Brain pericyte (primary cell): ENCODE data around the gene NAA10.

ENCODE experiments used
- DNase-seq: peaks from one replicate; pipeline ENCODE4 v3.0.0-alpha.2; 2012; ENCODE audit warnings: low read depth, low spot score

NAA10 gene

GRCh38 chrX:153909024-153909979, 25.5 kb downstream of the NAA10 start:
- DNase-seq: no peak

DNA sequence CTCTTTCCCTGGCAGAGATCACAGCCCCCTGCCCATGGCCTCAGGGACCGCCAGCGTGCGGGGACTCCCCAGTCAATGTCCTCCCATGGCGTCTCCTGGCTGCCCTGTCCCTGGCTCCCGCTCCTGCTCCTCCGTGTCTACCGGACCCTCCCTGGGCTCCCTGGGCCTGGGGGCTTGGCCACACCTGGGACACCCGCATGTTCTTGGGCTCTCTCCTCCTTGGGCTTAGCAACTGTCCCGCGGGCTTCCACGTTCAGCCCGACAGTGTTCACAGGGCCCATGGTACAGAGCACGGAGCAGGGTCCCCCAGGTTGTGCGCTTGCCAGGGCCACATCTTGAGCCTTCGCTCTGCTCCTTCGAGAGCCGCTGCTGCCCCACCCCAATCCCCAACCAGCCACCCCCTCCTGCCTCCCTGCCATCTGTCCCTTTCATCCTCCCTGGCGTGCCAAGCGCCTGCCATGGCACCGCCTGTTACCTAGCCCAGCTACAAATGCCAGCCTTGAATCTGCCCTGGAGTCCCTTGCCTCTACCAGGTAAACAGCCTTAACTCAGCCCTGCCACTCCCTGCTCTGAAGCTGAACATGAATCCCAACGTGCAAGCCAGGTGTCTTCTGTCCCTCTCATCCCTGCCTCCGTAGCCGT, 26.5 kb downstream of the NAA10 start:
- no peak for DNase-seq

DNA sequence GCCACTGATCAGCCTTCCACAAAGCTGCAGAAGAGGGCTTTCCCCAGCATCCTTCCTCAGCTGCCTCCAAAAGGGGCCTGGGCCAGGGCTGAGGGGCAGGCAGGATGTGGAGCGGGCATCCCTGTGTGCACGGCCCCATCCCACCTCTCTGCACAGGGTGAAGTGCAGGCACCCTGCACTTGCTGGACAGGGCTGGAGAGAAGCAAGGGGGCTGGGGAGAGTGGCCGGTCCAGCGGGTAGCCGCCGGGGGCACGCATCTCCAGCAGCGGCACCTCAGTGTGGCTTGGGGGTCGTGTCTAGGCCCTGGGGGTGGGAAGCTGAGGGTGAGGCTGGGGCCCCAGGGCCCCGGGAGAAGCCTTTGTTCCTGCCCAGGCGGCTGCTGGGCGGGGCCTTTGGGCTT, 27.4 kb downstream of the NAA10 start:
- DNase-seq: no peak

DNA sequence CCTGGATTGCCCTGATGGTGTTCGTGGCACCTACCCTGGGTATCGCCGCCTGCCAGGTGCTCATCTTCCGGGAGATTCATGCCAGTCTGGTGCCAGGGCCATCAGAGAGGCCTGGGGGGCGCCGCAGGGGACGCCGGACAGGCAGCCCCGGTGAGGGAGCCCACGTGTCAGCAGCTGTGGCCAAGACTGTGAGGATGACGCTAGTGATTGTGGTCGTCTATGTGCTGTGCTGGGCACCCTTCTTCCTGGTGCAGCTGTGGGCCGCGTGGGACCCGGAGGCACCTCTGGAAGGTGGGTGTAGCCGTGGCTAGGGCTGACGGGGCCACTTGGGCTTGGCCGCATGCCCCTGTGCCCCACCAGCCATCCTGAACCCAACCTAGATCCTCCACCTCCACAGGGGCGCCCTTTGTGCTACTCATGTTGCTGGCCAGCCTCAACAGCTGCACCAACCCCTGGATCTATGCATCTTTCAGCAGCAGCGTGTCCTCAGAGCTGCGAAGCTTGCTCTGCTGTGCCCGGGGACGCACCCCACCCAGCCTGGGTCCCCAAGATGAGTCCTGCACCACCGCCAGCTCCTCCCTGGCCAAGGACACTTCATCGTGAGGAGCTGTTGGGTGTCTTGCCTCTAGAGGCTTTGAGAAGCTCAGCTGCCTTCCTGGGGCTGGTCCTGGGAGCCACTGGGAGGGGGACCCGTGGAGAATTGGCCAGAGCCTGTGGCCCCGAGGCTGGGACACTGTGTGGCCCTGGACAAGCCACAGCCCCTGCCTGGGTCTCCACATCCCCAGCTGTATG, 28.5 kb downstream of the NAA10 start:
- DNase-seq: no peak

GRCh38 chrX:153905481-153906095, 29.2 kb downstream of the NAA10 start:
- DNase-seq: no peak

GRCh38 chrX:153903991-153904957, 30.6 kb downstream of the NAA10 start, which contains the start of gene AVPR2:
Gene AVPR2, plus strand, starts transcription at chrX:153904673. Its CDS starts 473 bp downstream, at chrX:153905146.
- DNase-seq: no peak

- DNase-seq: no peak
These were observed 31.4 kb downstream of the NAA10 start for GRCh38 chrX:153903238-153903980.

- no peak for DNase-seq
These were observed 32.5 kb downstream of the NAA10 start for GRCh38 chrX:153902385-153902784.

DNA sequence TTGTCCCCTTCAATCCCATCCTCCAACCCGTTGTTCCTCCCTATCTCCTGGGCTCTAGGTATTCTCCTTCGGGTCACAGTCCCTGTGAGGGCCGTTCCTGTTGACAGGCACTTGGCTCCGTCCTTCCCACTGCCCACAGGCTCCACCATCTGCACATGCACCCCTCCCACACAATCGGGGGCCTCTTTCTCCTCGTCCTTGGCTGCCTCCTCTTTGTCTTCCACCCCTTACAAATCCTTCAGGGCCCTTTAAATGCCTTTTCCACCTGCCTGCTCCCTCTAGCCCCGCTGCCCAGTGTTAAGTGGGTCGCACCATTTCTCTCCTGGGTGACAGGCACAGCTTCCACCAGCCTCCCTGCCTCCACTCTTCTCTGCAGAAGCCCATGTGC, 33.1 kb downstream of the NAA10 start:
- no peak for DNase-seq

- no peak for DNase-seq
These were observed 33.7 kb downstream of the NAA10 start for GRCh38 chrX:153900831-153901752.

GRCh38 chrX:153897899-153898298, 36.9 kb downstream of the NAA10 start:
- DNase-seq: no peak

DNA sequence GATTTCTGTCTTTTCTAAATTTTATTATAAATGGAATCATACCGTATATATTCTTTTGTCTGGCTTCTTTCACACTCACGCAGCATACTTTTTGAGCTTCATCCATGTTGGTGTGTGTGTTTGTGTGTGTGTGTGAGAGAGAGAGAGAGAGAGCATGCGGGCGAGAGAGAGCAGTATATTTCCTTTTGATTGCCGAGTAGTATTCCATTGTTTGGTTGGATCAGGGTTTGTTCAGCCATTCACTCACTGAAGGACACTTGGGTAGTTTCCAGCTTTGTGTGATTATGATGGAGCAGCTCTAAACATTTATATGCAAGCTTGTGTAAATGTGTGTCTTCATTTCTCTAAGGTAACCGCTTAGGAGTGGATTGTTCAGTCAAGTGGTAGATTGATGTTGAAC, 45.7 kb downstream of the NAA10 start:
- no peak for DNase-seq

- no peak for DNase-seq
These were observed 46.5 kb downstream of the NAA10 start for GRCh38 chrX:153888344-153888743.

- DNase-seq: no peak
These were observed 47.5 kb downstream of the NAA10 start for GRCh38 chrX:153887385-153887784.

DNA sequence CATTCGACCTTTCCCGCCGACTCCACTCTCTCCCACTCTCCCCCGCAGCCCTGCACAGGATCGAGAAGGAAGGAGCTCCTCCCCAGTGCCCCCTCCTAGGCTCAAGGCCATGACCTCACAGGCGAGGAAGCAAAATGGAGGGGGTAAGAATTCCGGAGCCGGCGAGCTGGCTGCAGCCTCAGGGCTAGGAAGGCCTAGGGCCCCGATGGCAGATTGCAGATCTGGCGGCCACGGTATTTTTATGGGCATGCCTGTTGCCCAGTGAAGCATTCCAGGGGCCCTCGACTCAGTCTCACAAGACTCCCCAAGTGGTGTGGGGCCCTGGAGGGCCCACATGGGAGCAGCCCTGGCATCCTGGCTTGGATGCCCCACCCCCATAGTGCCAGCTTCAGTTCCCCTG, 47.9 kb downstream of the NAA10 start:
- DNase-seq: no peak

- DNase-seq: no peak
These were observed 48.6 kb downstream of the NAA10 start, which contains the start of gene L1CAM for GRCh38 chrX:153885968-153886903. Gene L1CAM, minus strand, starts transcription at chrX:153886173. Its CDS starts 10,337 bp downstream, at chrX:153875836.

- DNase-seq: no peak
These were observed 49.5 kb downstream of the NAA10 start for GRCh38 chrX:153885208-153885787.
